Non-pigmented ciliary epithelial cell (primary cell): Measurements from ENCODE around the gene TMEM255B.
"Not testable (repeated sequence)": the region's sequence is repeated elsewhere in the genome, so short reads cannot be mapped to it uniquely, and the experiment has no call there.

Experiments
- DNase-seq: peaks from one replicate; pipeline ENCODE4 v3.0.0-alpha.2; 2010; ENCODE audit warnings: low read depth

Gene TMEM255B

DNA sequence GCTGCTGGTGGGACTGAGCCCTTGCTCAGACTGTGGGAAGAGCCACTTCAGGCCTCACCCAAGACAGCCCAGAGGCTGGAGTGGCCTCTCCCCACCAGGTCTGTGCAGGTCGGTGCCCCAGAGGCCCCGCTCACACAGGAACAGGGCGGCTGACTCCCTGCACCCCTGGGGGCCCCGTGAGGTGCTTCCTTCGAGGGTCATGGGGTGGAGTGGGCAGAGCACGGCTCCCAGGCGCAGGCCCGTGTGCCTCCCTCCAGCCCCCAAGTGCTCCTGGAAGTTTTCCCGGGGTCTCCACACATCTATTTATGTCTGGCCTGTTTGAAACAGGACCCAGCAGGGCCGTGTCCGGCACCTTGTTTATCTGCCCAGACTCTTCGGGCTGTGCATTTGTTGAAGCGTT, 9.5 kb upstream of the TMEM255B start:
- DNase-seq, result no peak

- no peak for DNase-seq
Observed at GRCh38 chr13:113749967-113750366, 9.1 kb upstream of the TMEM255B start.

GRCh38 chr13:113750554-113751399, 8.2 kb upstream of the TMEM255B start:
- no peak for DNase-seq

- DNase-seq, result no peak
Observed at GRCh38 chr13:113751491-113751890, 7.5 kb upstream of the TMEM255B start.

- DNase-seq, result not testable (repeated sequence)
Observed at GRCh38 chr13:113752211-113752986, 6.6 kb upstream of the TMEM255B start.

DNA sequence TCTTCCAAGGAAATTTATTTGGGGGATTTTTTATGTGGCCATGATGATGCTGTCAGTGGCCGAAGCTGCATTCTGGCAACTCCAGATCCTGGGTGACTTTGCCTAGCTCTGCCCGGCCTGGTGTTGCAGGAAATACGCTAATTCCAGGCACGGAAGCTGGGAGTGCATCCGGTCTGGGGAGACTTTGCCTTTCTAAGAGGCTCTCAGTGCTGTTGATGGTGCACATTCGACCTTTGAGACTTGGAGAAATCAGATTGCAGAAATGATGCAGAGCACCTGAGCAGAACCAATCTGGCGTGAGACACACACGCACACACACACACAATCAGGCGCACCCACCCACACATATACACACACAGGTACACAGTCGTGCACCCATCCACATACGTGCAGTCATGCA, 5.9 kb upstream of the TMEM255B start:
- DNase-seq, result no peak

DNA sequence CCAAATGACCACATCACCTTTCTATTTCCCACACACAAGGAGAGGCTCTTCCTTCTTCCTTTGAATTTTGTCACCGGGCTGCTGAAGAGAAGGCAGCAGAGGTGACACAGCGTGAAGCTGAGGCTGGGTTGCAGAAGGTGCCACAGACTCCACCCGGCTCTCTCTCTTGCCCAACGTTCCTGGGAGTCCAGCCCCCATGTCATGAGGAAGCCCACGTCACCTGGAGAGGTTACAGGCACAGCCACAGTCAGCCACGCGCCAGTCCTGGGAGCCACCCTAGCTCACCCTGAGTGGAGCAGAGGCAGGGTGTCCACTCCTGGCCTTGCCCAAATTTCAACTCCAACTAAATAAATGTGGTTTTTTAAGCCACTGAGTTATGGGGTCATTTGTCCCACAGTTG, 4.8 kb upstream of the TMEM255B start:
- no peak for DNase-seq

DNA sequence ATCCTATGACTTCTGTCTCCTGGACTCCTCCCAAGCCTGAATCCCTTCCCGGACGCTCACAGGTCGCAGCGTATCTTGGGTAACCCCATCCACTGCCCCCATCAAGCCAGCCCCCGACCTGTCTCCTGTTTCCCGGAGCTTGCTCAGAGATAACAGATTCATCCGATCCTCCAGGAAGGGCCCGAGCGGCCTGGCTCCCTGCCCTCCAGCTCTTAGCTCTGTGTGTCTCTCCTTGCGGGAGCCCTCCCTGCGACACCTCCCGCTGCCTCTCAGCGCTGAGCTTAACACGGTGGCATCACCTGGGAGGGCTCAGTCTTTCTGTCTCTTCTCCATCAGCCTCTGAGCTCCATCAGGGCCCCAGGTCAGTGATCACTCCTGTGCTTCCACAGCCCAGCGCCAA, 4.3 kb upstream of the TMEM255B start:
- DNase-seq, result no peak

GRCh38 chr13:113756441-113757097, 2.5 kb upstream of the TMEM255B start:
- no peak for DNase-seq

DNA sequence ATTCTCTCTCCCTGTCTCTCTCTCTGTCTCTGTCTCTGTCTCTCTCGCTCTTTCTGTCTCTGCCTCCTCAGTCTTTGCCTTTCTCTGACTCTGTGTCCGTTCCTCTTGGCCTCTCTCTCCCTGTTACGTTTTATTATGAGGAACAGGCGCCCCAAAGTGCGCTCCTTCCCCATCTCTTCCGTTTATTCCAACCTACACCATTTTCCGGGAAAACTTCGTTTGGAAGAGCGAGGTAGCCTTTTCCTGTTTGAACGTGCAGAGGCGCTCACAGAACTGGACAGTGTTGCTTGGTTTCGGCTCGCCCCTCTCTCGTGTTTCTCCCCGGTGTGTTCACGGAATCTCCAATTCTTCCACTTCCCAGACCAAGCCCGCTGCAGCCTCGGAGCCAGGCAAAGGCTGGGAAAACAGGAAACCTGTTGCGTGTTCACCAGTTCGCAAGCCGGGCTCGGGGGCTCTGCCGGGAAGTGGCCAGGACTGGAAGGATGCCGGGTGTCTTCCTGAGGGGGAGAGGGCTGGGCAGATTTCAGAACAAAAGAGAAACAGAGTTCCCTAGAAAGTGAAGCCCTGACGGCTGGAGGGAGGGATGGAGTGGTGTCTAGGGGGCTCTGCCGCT, 605 bp downstream of the TMEM255B start:
- no peak for DNase-seq

DNA sequence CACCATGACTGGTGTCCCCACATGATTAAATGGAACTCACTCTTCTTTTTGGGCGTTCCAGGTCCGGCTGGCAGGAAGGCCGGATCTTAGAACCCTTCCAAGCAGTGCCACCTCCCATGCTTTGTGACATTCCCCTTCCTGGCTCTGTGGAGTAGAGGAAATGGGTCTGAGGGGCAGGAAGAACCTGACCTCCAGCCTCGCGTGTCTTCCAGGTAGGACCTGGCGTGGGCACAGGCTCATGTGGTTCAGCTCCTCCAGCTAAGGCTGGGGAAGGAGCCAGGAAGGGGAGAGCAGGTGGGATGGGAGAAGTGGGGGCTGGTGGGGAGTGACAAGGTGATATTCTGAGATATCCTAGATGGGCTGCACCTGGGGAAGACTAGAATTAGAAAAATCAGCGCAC, 2.1 kb downstream of the TMEM255B start:
- no peak for DNase-seq

GRCh38 chr13:113762075-113762474, 3.0 kb downstream of the TMEM255B start:
- no peak for DNase-seq

- no peak for DNase-seq
Observed at GRCh38 chr13:113762538-113762937, 3.5 kb downstream of the TMEM255B start.

DNA sequence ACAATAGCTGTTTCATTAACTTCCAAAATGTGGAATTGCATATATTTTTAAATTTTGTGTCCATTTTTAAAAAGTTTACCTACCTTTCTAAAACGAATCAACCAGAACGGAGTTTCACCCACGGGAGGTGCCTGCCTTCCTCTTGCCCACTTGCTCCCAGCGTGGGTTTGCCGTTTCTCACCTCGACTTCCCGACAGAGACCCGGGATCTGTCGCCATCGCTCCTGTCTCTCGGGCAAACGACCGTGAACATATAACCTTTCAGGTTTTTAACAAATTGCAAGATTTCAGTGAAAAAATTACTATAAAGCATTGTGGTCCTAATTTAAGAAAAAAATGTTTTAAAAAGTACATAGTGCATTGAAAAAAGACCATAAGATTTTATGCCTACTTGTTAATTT, 4.2 kb downstream of the TMEM255B start:
- no peak for DNase-seq

DNA sequence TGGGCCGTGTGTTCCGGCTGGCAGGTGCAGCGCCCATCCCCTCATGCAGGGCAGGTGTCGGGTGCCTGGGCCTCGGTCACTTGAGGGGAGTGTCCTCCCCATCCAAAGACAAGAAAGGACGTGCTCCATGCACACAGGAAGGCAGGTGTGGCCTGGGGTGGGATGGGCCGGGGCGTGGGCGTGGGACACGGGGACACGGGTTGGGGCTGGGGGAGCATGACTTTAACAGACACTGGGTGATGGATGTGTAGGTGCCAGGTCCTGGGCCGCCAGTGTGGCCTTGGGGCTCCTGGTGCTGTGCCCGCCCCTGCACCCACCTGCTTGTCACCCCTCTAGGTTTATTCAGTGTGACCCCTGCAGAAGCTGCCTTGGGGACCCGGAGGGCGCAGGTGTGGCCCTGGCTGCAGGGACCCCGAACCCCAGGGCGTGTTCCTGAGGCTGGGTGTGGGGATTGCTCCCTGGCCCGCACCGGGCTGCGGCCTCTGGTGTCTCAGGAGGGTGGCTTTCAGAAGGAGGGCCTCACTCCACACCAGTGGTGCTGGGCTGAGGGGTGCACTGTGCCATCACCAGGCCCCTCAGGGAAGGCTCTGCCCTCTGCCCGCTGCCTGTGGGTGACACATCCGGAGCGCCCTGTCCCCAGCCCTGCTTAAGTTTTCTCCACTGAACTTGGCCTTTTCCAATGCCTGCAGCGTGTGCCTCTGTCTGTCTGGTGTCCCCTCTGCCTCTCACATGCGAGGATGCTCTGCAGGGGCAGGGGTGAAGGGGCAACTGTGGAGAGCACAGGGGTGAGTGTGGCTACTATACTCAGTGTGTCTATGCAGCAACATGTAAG, 5.2 kb downstream of the TMEM255B start:
- DNase-seq, result no peak

GRCh38 chr13:113764793-113765563, 6.0 kb downstream of the TMEM255B start:
- no peak for DNase-seq

- DNase-seq, result no peak
Observed at GRCh38 chr13:113765564-113765910, 6.5 kb downstream of the TMEM255B start.

DNA sequence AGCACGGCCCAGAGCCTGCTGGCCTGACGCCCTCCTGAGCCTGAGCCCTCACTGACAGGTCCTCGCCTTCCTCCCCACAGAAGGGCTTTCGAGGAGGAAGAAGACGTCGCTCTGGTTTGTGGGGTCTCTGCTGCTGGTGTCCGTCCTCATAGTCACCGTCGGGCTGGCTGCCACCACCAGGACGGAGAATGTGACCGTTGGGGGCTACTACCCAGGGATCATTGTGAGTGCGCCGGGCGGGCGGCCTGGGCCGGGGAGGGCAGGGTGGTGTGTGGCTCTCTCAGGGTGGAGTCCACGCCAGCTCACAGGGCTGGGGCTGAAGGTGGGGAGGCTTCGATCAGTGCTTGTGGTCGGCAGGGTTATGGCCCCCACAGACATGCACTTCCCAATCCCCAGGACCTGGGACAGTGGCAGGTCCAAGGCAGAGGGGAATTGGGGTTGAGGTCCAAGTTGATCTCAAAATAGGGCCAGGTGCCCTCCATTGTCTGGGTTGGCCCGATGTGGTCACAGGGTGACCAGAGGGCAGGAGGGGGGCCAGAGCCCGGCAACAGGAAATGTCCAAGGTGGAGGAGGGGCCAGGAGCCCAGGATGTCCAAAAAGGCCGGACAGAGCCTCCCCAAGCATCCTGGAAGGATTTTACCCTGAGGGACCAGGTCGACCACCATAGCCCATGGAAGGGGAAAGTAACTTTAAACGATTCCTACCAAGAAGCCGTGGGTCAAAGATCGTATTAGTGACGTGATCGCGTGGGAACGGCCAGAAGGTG, 7.2 kb downstream of the TMEM255B start:
- DNase-seq, result no peak

- no peak for DNase-seq
Observed at GRCh38 chr13:113767366-113767765, 8.3 kb downstream of the TMEM255B start.
